ENCODE results near the gene RAD51. TPM values are rescaled to one million over a fixed set of nuclear protein-coding genes. Genes with fewer than 3 reads are reported as not detected.

RAD51 gene
- polyA plus RNA-seq, 2 donors = 2.5 to 5.9 TPM

GRCh38 chr15:40714144-40714543, 19.2 kb downstream of the RAD51 start:
- H3K27me3 ChIP-seq (ENCODE audit: control insufficient read depth in 1 of 2, insufficient read depth in 2 of 2, low read length in 2 of 2) = no peaks in the 10 kb centered on the region
- no peaks in the 10 kb centered on the region for H3K36me3 ChIP-seq (ENCODE audit: control insufficient read depth in 2 of 2, insufficient read depth in 2 of 2, low read length in 1 of 2)
- WGBS, 2 donors = 49 to 56% methylated on average over 2 of the region's 2 CpGs
- H3K9me3 ChIP-seq (ENCODE audit: control insufficient read depth in 2 of 2, insufficient read depth in 1 of 2, low read depth in 1 of 2, low read length in 1 of 2) = no peaks in the 10 kb centered on the region
- H3K4me3 ChIP-seq (ENCODE audit: low read depth in 1 of 2, low read length in 2 of 2) = no peak overlapping the region
- H3K4me1 ChIP-seq (ENCODE audit: control insufficient read depth in 2 of 2, insufficient read depth in 2 of 2, low read length in 1 of 2) = no peaks in the 10 kb centered on the region
- H3K27ac ChIP-seq (ENCODE audit: low read depth in 2 of 2, low read length in 1 of 2) = no peak overlapping the region

- 93 to 96% methylated on average over 6 of the region's 6 CpGs for WGBS, 2 donors
Measured at GRCh38 chr15:40716165-40716564, 21.2 kb downstream of the RAD51 start.

GRCh38 chr15:40721701-40722100, 26.7 kb downstream of the RAD51 start:
- Histone ChIP-seq H3K9me3 (ENCODE audit: control insufficient read depth in 2 of 2, insufficient read depth in 1 of 2, low read depth in 1 of 2, low read length in 1 of 2) (no peaks in the 10 kb centered on the region), H3K27ac (ENCODE audit: low read depth in 2 of 2, low read length in 1 of 2) (no peak overlapping the region), H3K4me3 (ENCODE audit: low read depth in 1 of 2, low read length in 2 of 2) (no peak overlapping the region), H3K36me3 (ENCODE audit: control insufficient read depth in 2 of 2, insufficient read depth in 2 of 2, low read length in 1 of 2) (no peaks in the 10 kb centered on the region), H3K27me3 (ENCODE audit: control insufficient read depth in 1 of 2, insufficient read depth in 2 of 2, low read length in 2 of 2) (no peaks in the 10 kb centered on the region), H3K4me1 (ENCODE audit: control insufficient read depth in 2 of 2, insufficient read depth in 2 of 2, low read length in 1 of 2) (no peaks in the 10 kb centered on the region)
- 78 to 80% methylated on average over 1 of the region's 1 CpG for WGBS, 2 donors

More at GRCh38 chr15:40716165-40716564, 21.2 kb downstream of the RAD51 start:
- H3K27me3 ChIP-seq (ENCODE audit: control insufficient read depth in 1 of 2, insufficient read depth in 2 of 2, low read length in 2 of 2) = no peaks in the 10 kb centered on the region
- H3K36me3 ChIP-seq (ENCODE audit: control insufficient read depth in 2 of 2, insufficient read depth in 2 of 2, low read length in 1 of 2) = no peaks in the 10 kb centered on the region
- H3K4me3 ChIP-seq (ENCODE audit: low read depth in 1 of 2, low read length in 2 of 2) = no peak overlapping the region
- no peak overlapping the region for H3K27ac ChIP-seq (ENCODE audit: low read depth in 2 of 2, low read length in 1 of 2)
- no peaks in the 10 kb centered on the region for H3K4me1 ChIP-seq (ENCODE audit: control insufficient read depth in 2 of 2, insufficient read depth in 2 of 2, low read length in 1 of 2)
- H3K9me3 ChIP-seq (ENCODE audit: control insufficient read depth in 2 of 2, insufficient read depth in 1 of 2, low read depth in 1 of 2, low read length in 1 of 2) = no peaks in the 10 kb centered on the region

- no peaks in the 10 kb centered on the region for H3K36me3 ChIP-seq (ENCODE audit: control insufficient read depth in 2 of 2, insufficient read depth in 2 of 2, low read length in 1 of 2)
- no peak overlapping the region for H3K27ac ChIP-seq (ENCODE audit: low read depth in 2 of 2, low read length in 1 of 2)
- no peaks in the 10 kb centered on the region for H3K27me3 ChIP-seq (ENCODE audit: control insufficient read depth in 1 of 2, insufficient read depth in 2 of 2, low read length in 2 of 2)
- H3K4me3 ChIP-seq (ENCODE audit: low read depth in 1 of 2, low read length in 2 of 2) = no peak overlapping the region
- no peaks in the 10 kb centered on the region for H3K4me1 ChIP-seq (ENCODE audit: control insufficient read depth in 2 of 2, insufficient read depth in 2 of 2, low read length in 1 of 2)
- no peaks in the 10 kb centered on the region for H3K9me3 ChIP-seq (ENCODE audit: control insufficient read depth in 2 of 2, insufficient read depth in 1 of 2, low read depth in 1 of 2, low read length in 1 of 2)
- 91 to 94% methylated on average over 4 of the region's 4 CpGs for WGBS, 2 donors
Measured at GRCh38 chr15:40722354-40722753, 27.4 kb downstream of the RAD51 start.

- Histone ChIP-seq H3K4me3 (ENCODE audit: low read depth in 1 of 2, low read length in 2 of 2) (no peak overlapping the region), H3K27ac (ENCODE audit: low read depth in 2 of 2, low read length in 1 of 2) (no peak overlapping the region), H3K27me3 (ENCODE audit: control insufficient read depth in 1 of 2, insufficient read depth in 2 of 2, low read length in 2 of 2) (no peaks in the 10 kb centered on the region), H3K9me3 (ENCODE audit: control insufficient read depth in 2 of 2, insufficient read depth in 1 of 2, low read depth in 1 of 2, low read length in 1 of 2) (no peaks in the 10 kb centered on the region), H3K36me3 (ENCODE audit: control insufficient read depth in 2 of 2, insufficient read depth in 2 of 2, low read length in 1 of 2) (no peaks in the 10 kb centered on the region), H3K4me1 (ENCODE audit: control insufficient read depth in 2 of 2, insufficient read depth in 2 of 2, low read length in 1 of 2) (no peaks in the 10 kb centered on the region)
- 87 to 88% methylated on average over 2 of the region's 2 CpGs for WGBS, 2 donors
Measured at GRCh38 chr15:40722934-40723333, 28.0 kb downstream of the RAD51 start.

DNA sequence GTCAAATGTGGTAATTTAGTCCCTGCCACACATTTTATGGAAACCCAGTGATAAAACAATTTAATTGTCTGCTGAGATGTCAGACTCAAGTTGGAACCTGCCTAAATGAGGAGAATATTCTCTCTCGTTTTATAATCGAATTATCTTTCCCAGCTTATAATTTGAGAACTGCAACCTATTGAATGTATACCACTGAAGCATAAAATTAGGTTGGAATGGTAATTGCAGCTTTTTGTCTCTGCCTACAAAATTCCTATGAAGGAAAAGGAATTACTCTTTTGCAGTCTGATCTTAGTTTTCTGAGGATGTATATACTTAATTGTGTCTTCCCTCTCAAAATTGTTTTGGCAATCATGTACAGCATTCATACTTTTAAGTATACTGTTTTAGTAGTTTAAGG, 28.9 kb downstream of the RAD51 start:
- Histone ChIP-seq H3K36me3 (ENCODE audit: control insufficient read depth in 2 of 2, insufficient read depth in 2 of 2, low read length in 1 of 2) (no peaks in the 10 kb centered on the region), H3K27me3 (ENCODE audit: control insufficient read depth in 1 of 2, insufficient read depth in 2 of 2, low read length in 2 of 2) (no peaks in the 10 kb centered on the region), H3K4me1 (ENCODE audit: control insufficient read depth in 2 of 2, insufficient read depth in 2 of 2, low read length in 1 of 2) (no peaks in the 10 kb centered on the region), H3K4me3 (ENCODE audit: low read depth in 1 of 2, low read length in 2 of 2) (no peak overlapping the region), H3K27ac (ENCODE audit: low read depth in 2 of 2, low read length in 1 of 2) (no peak overlapping the region), H3K9me3 (ENCODE audit: control insufficient read depth in 2 of 2, insufficient read depth in 1 of 2, low read depth in 1 of 2, low read length in 1 of 2) (no peaks in the 10 kb centered on the region)
- WGBS, 2 donors = 57 to 62% methylated on average over 2 of the region's 2 CpGs

DNA sequence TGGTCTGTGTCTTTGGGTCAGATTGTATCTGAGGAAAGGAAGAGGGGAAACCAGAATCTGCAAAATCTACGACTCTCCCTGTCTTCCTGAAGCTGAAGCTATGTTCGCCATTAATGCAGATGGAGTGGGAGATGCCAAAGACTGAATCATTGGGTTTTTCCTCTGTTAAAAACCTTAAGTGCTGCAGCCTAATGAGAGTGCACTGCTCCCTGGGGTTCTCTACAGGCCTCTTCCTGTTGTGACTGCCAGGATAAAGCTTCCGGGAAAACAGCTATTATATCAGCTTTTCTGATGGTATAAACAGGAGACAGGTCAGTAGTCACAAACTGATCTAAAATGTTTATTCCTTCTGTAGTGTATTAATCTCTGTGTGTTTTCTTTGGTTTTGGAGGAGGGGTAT, 36.1 kb downstream of the RAD51 start:
- no peak overlapping the region for H3K4me3 ChIP-seq (ENCODE audit: low read depth in 1 of 2, low read length in 2 of 2)
- peaks cover 3% of the 10 kb centered on the region in 2 donors for H3K36me3 ChIP-seq (ENCODE audit: control insufficient read depth in 2 of 2, insufficient read depth in 2 of 2, low read length in 1 of 2)
- H3K4me1 ChIP-seq (ENCODE audit: control insufficient read depth in 2 of 2, insufficient read depth in 2 of 2, low read length in 1 of 2) = no peaks in the 10 kb centered on the region
- no peaks in the 10 kb centered on the region for H3K9me3 ChIP-seq (ENCODE audit: control insufficient read depth in 2 of 2, insufficient read depth in 1 of 2, low read depth in 1 of 2, low read length in 1 of 2)
- no peaks in the 10 kb centered on the region for H3K27me3 ChIP-seq (ENCODE audit: control insufficient read depth in 1 of 2, insufficient read depth in 2 of 2, low read length in 2 of 2)
- H3K27ac ChIP-seq (ENCODE audit: low read depth in 2 of 2, low read length in 1 of 2) = no peak overlapping the region
- WGBS, 2 donors = 71 to 80% methylated on average over 3 of the region's 3 CpGs

- 88 to 92% methylated on average over 4 of the region's 4 CpGs for WGBS, 2 donors
- Histone ChIP-seq H3K27ac (ENCODE audit: low read depth in 2 of 2, low read length in 1 of 2) (no peak overlapping the region), H3K4me1 (ENCODE audit: control insufficient read depth in 2 of 2, insufficient read depth in 2 of 2, low read length in 1 of 2) (no peaks in the 10 kb centered on the region), H3K36me3 (ENCODE audit: control insufficient read depth in 2 of 2, insufficient read depth in 2 of 2, low read length in 1 of 2) (peaks cover 13 to 23% of the 10 kb centered on the region in 2 donors), H3K27me3 (ENCODE audit: control insufficient read depth in 1 of 2, insufficient read depth in 2 of 2, low read length in 2 of 2) (no peaks in the 10 kb centered on the region), H3K4me3 (ENCODE audit: low read depth in 1 of 2, low read length in 2 of 2) (no peak overlapping the region), H3K9me3 (ENCODE audit: control insufficient read depth in 2 of 2, insufficient read depth in 1 of 2, low read depth in 1 of 2, low read length in 1 of 2) (no peaks in the 10 kb centered on the region)
Measured at GRCh38 chr15:40736575-40736974, 41.6 kb downstream of the RAD51 start.

DNA sequence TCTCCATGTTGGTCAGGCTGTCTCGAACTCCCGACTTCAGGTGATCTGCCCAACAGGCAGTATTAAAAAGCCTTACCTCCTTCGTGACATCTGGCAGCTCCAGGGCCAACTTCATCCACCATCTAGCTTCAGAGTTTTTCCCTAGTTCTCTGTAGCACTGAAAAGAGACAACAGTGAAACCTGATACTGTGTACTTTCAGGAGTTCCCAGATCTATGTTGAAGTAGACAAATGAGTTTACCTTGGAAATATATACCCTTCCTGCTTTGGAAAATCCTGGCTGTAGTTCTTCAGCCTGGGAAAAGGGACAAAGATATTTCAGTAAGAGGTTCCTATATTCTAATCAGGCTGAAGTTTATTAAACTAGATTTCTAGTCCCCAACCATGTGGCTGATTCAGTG, 42.1 kb downstream of the RAD51 start:
- no peaks in the 10 kb centered on the region for H3K4me1 ChIP-seq (ENCODE audit: control insufficient read depth in 2 of 2, insufficient read depth in 2 of 2, low read length in 1 of 2)
- H3K27me3 ChIP-seq (ENCODE audit: control insufficient read depth in 1 of 2, insufficient read depth in 2 of 2, low read length in 2 of 2) = no peaks in the 10 kb centered on the region
- no peaks in the 10 kb centered on the region for H3K9me3 ChIP-seq (ENCODE audit: control insufficient read depth in 2 of 2, insufficient read depth in 1 of 2, low read depth in 1 of 2, low read length in 1 of 2)
- peaks cover 11 to 23% of the 10 kb centered on the region in 2 donors for H3K36me3 ChIP-seq (ENCODE audit: control insufficient read depth in 2 of 2, insufficient read depth in 2 of 2, low read length in 1 of 2)
- H3K27ac ChIP-seq (ENCODE audit: low read depth in 2 of 2, low read length in 1 of 2) = no peak overlapping the region
- WGBS, 2 donors = 78 to 88% methylated on average over 3 of the region's 3 CpGs
- H3K4me3 ChIP-seq (ENCODE audit: low read depth in 1 of 2, low read length in 2 of 2) = no peak overlapping the region

- H3K27ac ChIP-seq (ENCODE audit: low read depth in 2 of 2, low read length in 1 of 2) = no peak overlapping the region
- H3K27me3 ChIP-seq (ENCODE audit: control insufficient read depth in 1 of 2, insufficient read depth in 2 of 2, low read length in 2 of 2) = no peaks in the 10 kb centered on the region
- H3K4me1 ChIP-seq (ENCODE audit: control insufficient read depth in 2 of 2, insufficient read depth in 2 of 2, low read length in 1 of 2) = no peaks in the 10 kb centered on the region
- 64 to 67% methylated on average over 2 of the region's 2 CpGs for WGBS, 2 donors
- H3K4me3 ChIP-seq (ENCODE audit: low read depth in 1 of 2, low read length in 2 of 2) = no peak overlapping the region
- peaks cover 20 to 30% of the 10 kb centered on the region in 2 donors for H3K36me3 ChIP-seq (ENCODE audit: control insufficient read depth in 2 of 2, insufficient read depth in 2 of 2, low read length in 1 of 2)
- no peaks in the 10 kb centered on the region for H3K9me3 ChIP-seq (ENCODE audit: control insufficient read depth in 2 of 2, insufficient read depth in 1 of 2, low read depth in 1 of 2, low read length in 1 of 2)
Measured at GRCh38 chr15:40739047-40739446, 44.1 kb downstream of the RAD51 start.

Data from esophagus (tissue), 2 donors.